ENCODE data around the gene SH3RF3. TPM values are rescaled to one million over a fixed set of nuclear protein-coding genes. Genes with fewer than 3 reads are reported as not detected.

The SH3RF3 gene
- total and polyA plus RNA-seq, 10 of the 15 experiments (the other 5 are each of a cell fraction or from before 2014, with no cell fraction given) = 0.08 to 8.8 (median 2.3) TPM

DNA sequence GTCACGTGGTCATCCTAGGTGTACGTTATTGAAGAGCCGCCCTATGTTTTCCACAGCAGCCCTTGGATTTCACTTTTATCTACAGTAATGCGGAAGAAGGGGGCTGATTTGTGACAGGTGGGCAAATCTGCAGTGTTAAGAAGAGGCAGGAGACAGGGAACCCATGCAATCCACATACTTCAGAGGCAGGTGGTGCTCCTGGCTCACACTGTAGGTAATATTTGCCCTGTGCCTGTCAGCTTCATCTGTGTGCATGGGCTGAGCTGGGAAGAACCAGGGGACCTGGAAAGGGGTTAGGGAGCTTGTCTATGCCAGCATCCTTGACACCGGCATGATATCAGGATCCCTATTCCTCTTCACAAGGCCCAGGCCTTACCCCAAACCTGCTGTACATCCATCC lies 183.9 kb downstream of the SH3RF3 start:
- ChIA-PET CTCF (interaction anchor here (1.1 to 1.5 kb wide), 3 partner anchors 9 to 197 kb away, joined by 4 to 7 read pairs (median 5); no protein-coding TSS in a partner anchor), SMC1A (ENCODE audit: uncharacterized antibody, unreplicated experiment) (interaction anchor here (0.7 kb wide), 1 partner anchor 168 kb away, joined by 4 read pairs; no protein-coding TSS in a partner anchor), RAD21 (ENCODE audit: unreplicated experiment) (no interaction called here), POLR2A (no interaction called here)
- 62% methylated on average over 5 of the region's 5 CpGs for WGBS (ENCODE audit: insufficient coverage, insufficient replicate concordance, low lambda C conversion rate, missing lambda C conversion rate)
- Histone ChIP-seq H3K4me1 (ENCODE audit: control insufficient read depth, insufficient read depth, low read length) (no peaks in the 10 kb centered on the region), H3K4me3 (no peak overlapping the region), H4K20me1 (ENCODE audit: control insufficient read depth, insufficient read depth) (no peaks in the 10 kb centered on the region), H3K9ac (ENCODE audit: control insufficient read depth, insufficient read depth, low read length) (no peak overlapping the region), H3K36me3 (ENCODE audit: control insufficient read depth in 2 of 2, insufficient read depth in 2 of 2, low read length in 1 of 2) (no peaks in the 10 kb centered on the region), H3K4me2 (ENCODE audit: control insufficient read depth, insufficient read depth) (no peak overlapping the region), H2AFZ (ENCODE audit: control insufficient read depth, low read depth, low read length) (no peak overlapping the region), H3K27me3 (replicated peaks in 1 of 2; ENCODE audit: control insufficient read depth in 2 of 2, insufficient read depth in 2 of 2, low read length in 1 of 2) (no peaks in the 10 kb centered on the region), H3K27ac (ENCODE audit: control insufficient read depth, insufficient read depth) (no peak overlapping the region), H3K9me3 (replicated peaks; ENCODE audit: control insufficient read depth, insufficient read depth, low read length) (no peaks in the 10 kb centered on the region), H3K79me2 (ENCODE audit: control insufficient read depth, insufficient read depth, low read length) (no peaks in the 10 kb centered on the region)
- TF ChIP-seq, protein P1, sequence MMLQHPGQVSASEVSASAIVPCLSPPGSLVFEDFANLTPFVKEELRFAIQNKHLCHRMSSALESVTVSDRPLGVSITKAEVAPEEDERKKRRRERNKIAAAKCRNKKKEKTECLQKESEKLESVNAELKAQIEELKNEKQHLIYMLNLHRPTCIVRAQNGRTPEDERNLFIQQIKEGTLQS (IDR thresholded peaks at IDR 0.05; ENCODE audit: borderline replicate concordance, extremely low read depth, low read depth, low read length) = no peak
- TF ChIP-seq MEF2B (IDR thresholded peaks at IDR 0.05; ENCODE audit: partially characterized antibody, poor library complexity, severe bottlenecking) (no peak), CREM (IDR thresholded peaks at IDR 0.05; ENCODE audit: low read depth) (no peak)
- TF ChIP-seq, protein P2, sequence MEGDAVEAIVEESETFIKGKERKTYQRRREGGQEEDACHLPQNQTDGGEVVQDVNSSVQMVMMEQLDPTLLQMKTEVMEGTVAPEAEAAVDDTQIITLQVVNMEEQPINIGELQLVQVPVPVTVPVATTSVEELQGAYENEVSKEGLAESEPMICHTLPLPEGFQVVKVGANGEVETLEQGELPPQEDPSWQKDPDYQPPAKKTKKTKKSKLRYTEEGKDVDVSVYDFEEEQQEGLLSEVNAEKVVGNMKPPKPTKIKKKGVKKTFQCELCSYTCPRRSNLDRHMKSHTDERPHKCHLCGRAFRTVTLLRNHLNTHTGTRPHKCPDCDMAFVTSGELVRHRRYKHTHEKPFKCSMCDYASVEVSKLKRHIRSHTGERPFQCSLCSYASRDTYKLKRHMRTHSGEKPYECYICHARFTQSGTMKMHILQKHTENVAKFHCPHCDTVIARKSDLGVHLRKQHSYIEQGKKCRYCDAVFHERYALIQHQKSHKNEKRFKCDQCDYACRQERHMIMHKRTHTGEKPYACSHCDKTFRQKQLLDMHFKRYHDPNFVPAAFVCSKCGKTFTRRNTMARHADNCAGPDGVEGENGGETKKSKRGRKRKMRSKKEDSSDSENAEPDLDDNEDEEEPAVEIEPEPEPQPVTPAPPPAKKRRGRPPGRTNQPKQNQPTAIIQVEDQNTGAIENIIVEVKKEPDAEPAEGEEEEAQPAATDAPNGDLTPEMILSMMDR (IDR thresholded peaks at IDR 0.05 in 2 of 3, conservative IDR thresholded peaks at IDR 0.05 in 1 of 3; ENCODE audit: control insufficient read depth in 2 of 3, extremely low read depth in 1 of 3, insufficient read depth in 1 of 3, low read depth in 3 of 3, low read length in 3 of 3) = peak in 1 of 3 experiments; percentile 16; a peak in 1 of 6 replicates
- TF ChIP-seq, protein P3, sequence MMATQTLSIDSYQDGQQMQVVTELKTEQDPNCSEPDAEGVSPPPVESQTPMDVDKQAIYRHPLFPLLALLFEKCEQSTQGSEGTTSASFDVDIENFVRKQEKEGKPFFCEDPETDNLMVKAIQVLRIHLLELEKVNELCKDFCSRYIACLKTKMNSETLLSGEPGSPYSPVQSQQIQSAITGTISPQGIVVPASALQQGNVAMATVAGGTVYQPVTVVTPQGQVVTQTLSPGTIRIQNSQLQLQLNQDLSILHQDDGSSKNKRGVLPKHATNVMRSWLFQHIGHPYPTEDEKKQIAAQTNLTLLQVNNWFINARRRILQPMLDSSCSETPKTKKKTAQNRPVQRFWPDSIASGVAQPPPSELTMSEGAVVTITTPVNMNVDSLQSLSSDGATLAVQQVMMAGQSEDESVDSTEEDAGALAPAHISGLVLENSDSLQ (IDR thresholded peaks at IDR 0.05) = no peak
- intact Hi-C loops (cut with micrococcal nuclease; ENCODE audit: unreplicated experiment) = no loop called here
- DNase-seq (ENCODE audit: low read depth, low spot score) = no peak
- no TSS peak for BruUV-seq (replicated peaks)
- in situ Hi-C loops (cut with MboI) = no loop called here
- no peak for ATAC-seq
- FAIRE-seq = no peak

Data from GM12878 (cell line).